B cell (primary cell): ENCODE data around the gene TLK1. TPM values are rescaled to one million over a fixed set of nuclear protein-coding genes. Genes with fewer than 3 reads are reported as not detected.

ENCODE experiments used
- ATAC-seq: fragments of 200-7000 bp; cut with Tn5 transposase; one replicate; pipeline ENCODE4 v1.10.0; 2021; ENCODE audit warnings: low read depth, mild to moderate bottlenecking, moderate number of reproducible peaks, moderate library complexity
- CTCF ChIA-PET: fragments of 350-600 bp; sonication (Branson Sonifier 250); formaldehyde crosslinking; loops from one replicate; lab custom pipeline; 2021; ENCODE audit warnings: antibody characterized with exemption, inconsistent platforms; lab: Charles Lee
- POLR2A ChIA-PET: fragments of 350-600 bp; sonication (Branson Sonifier 250); formaldehyde crosslinking; loops from one replicate; lab custom pipeline; 2021; ENCODE audit warnings: antibody characterized with exemption; lab: Charles Lee
- DNase-seq: peaks from one replicate; pipeline ENCODE4 v3.0.0; 2013
- H2AFZ ChIP-seq: 2 replicates; pipeline ENCODE4 v1.6.1; 2012; ENCODE audit warnings: mild to moderate bottlenecking, low read depth, low read length; ENCODE audit not compliant: insufficient read depth, poor library complexity, severe bottlenecking
- H3K27ac ChIP-seq, 2 donors: 1 replicate in 1 of 2; 2 replicates in 1 of 2; pipeline ENCODE4 v1.5.1; 2012 to 2013; ENCODE audit warnings: low read length in 2 of 2, mild to moderate bottlenecking in 2 of 2, moderate library complexity in 1 of 2
- H3K27me3 ChIP-seq, 4 experiments: fragments of 200-600 bp in 1 of 4; sonication (generic) in 1 of 4; replicated peaks in 1 of 4; 1 replicate in 2 of 4; 2 replicates in 2 of 4; pipeline versions ENCODE4 v1.6.1 to v1.7.0; 2013 to 2016; ENCODE audit warnings: low read length in 3 of 4, mild to moderate bottlenecking in 2 of 4, mixed read lengths in 1 of 4, moderate library complexity in 1 of 4; ENCODE audit not compliant: insufficient read depth in 4 of 4, control insufficient read depth in 3 of 4; ENCODE audit errors: control extremely low read depth in 1 of 4
- H3K36me3 ChIP-seq, 2 experiments: replicated peaks in 1 of 2; 1 replicate in 1 of 2; 2 replicates in 1 of 2; pipeline versions ENCODE4 v1.6.1 to v1.7.1; 2013; ENCODE audit warnings: low read length in 1 of 2; ENCODE audit not compliant: insufficient read depth in 2 of 2, control insufficient read depth in 1 of 2; ENCODE audit errors: control extremely low read depth in 1 of 2, extremely low read depth in 1 of 2
- H3K4me1 ChIP-seq, 2 donors: fragments of 200-600 bp in 1 of 2; sonication (generic) in 1 of 2; 1 replicate in 1 of 2; 2 replicates in 1 of 2; pipeline versions ENCODE4 v1.5.1 to v1.6.1; 2013 to 2017; ENCODE audit warnings: low read length in 2 of 2; ENCODE audit not compliant: control insufficient read depth in 2 of 2, insufficient read depth in 2 of 2
- H3K4me2 ChIP-seq: replicated peaks from 2 replicates; pipeline ENCODE3; 2012; ENCODE audit warnings: mild to moderate bottlenecking, low read depth, low read length; ENCODE audit not compliant: poor library complexity, severe bottlenecking
- H3K4me3 ChIP-seq, 5 experiments: fragments of 200-600 bp in 1 of 5; sonication (generic) in 1 of 5; 1 replicate in 3 of 5; 2 replicates in 2 of 5; pipeline versions ENCODE4 v1.5.1 to v1.7.0; 2011 to 2016; ENCODE audit warnings: low read length in 4 of 5, mild to moderate bottlenecking in 4 of 5, low read depth in 2 of 5, control low read depth in 1 of 5, moderate library complexity in 1 of 5; ENCODE audit not compliant: insufficient read depth in 1 of 5; ENCODE audit errors: control extremely low read depth in 1 of 5, extremely low read depth in 1 of 5
- H3K79me2 ChIP-seq: fragments of 200-600 bp; sonication (generic); one replicate; pipeline ENCODE4 v1.6.0; 2016; ENCODE audit warnings: low read length; ENCODE audit not compliant: control insufficient read depth, insufficient read depth
- H3K9ac ChIP-seq: fragments of 200-600 bp; sonication (generic); 2 replicates; pipeline ENCODE4 v1.6.1; 2017; ENCODE audit warnings: mild to moderate bottlenecking, low read length, moderate library complexity
- H3K9me3 ChIP-seq, 3 donors: one replicate each; pipeline versions ENCODE4 v1.6.1 to v1.7.1; 2013; ENCODE audit warnings: low read length in 2 of 3; ENCODE audit not compliant: control insufficient read depth in 2 of 3, insufficient read depth in 1 of 3; ENCODE audit errors: control extremely low read depth in 1 of 3
- H4K20me1 ChIP-seq: 2 replicates; pipeline ENCODE4 v1.6.0; 2012; ENCODE audit warnings: mild to moderate bottlenecking, low read length; ENCODE audit not compliant: insufficient read depth, control insufficient read depth, poor library complexity, severe bottlenecking
- H3K27ac Mint-ChIP-seq: one replicate; pipeline ENCODE4 v1.8.0; 2021; ENCODE audit warnings: mixed read lengths
- H3K27me3 Mint-ChIP-seq: one replicate; pipeline ENCODE4 v1.8.0; 2021; ENCODE audit warnings: mixed read lengths
- H3K4me1 Mint-ChIP-seq: one replicate; pipeline ENCODE4 v1.8.0; 2021; ENCODE audit warnings: mixed read lengths
- H3K4me3 Mint-ChIP-seq: one replicate; pipeline ENCODE4 v1.8.0; 2021; ENCODE audit warnings: mixed read lengths
- H3K9me3 Mint-ChIP-seq: one replicate; pipeline ENCODE4 v1.8.0; 2022; ENCODE audit warnings: mixed read lengths; ENCODE audit not compliant: insufficient read depth
- EZH2 ChIP-seq: IDR thresholded peaks from 2 replicates; pipeline ENCODE4 v1.6.1; 2012; ENCODE audit warnings: borderline replicate concordance, low read depth, mild to moderate bottlenecking, moderate library complexity, low read length; ENCODE audit not compliant: insufficient read depth, poor library complexity, severe bottlenecking
- WGBS: methylation state at CpG from one replicate; pipeline ENCODE4 v1.1.5; 2013; ENCODE audit warnings: missing lambda C conversion rate; ENCODE audit not compliant: insufficient coverage; 5-methylcytosine and 5-hydroxymethylcytosine counted together
- intact Hi-C: fragments of 100-400 bp; cut with micrococcal nuclease; formaldehyde crosslinking; loops from one replicate; pipeline ENCODE4 v1.10.0; 2022
- polyA plus RNA-seq: library from polyadenylated mRNA; depleted of rRNA; stranded (reverse); fragments of >200 nt; gene quantifications from 2 replicates; pipeline ENCODE4 v1.2.3, GENCODE V29; 2012
- total RNA-seq, 2 donors: library from RNA; stranded (reverse); fragments of 120-200 nt in 1 of 2; gene quantifications; 1 replicate in 1 of 2; 2 replicates in 1 of 2; pipeline versions ENCODE4 v1.2.3 to v1.2.4, GENCODE V29; 2013 to 2022
- TF ChIP-seq, protein P1 (sequence below): fragments of 200-600 bp; IDR thresholded peaks from one replicate; pipeline ENCODE4 v1.8.0; 2022; ENCODE audit warnings: antibody characterized with exemption, mild to moderate bottlenecking

The TLK1 gene
- total and polyA plus RNA-seq, 2 donors (not counting 1 experiment from before 2014, with no cell fraction given) = 13.8 to 186 TPM

DNA sequence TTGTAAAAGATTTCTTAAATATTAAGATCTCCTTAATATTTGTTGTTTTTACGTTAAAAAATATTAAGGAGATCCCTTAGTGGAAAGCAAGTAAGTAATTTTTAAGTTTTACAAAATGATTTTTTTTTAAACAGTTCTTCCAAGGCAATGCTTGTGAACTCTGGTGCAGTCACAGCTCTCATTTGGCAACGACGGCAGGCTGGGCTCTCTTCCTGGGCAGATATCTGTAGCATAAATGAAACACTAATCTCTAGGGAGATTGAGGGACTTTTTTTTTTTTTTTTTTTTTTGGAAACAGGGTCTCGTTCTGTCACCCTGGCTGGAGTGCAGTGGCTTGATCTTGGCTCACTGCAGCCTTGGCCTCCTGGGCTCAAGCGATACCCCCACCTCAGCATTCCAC, 193.1 kb downstream of the TLK1 start:
- Mint-ChIP-seq H3K9me3 (no peaks in the 10 kb centered on the region), H3K4me3 (no peak overlapping the region), H3K27ac (no peak overlapping the region), H3K4me1 (no peaks in the 10 kb centered on the region), H3K27me3 (no peaks in the 10 kb centered on the region)
- Histone ChIP-seq H3K9ac (no peak overlapping the region), H2AFZ (no peak overlapping the region), H3K4me2 (no peak overlapping the region), H3K27me3 (no peaks in the 10 kb centered on the region), H3K79me2 (no peaks in the 10 kb centered on the region), H3K4me3 (no peak overlapping the region), H3K4me1 (no peaks in the 10 kb centered on the region), H3K9me3 (no peaks in the 10 kb centered on the region), H3K36me3 (peaks cover 0 to 35% of the 10 kb centered on the region in 2 experiments), H3K27ac (no peak overlapping the region), H4K20me1 (no peaks in the 10 kb centered on the region)
- POLR2A ChIA-PET = no interaction called here
- 89% methylated on average over 1 of the region's 5 CpGs for WGBS
- intact Hi-C loops = no loop called here
- CTCF ChIA-PET = interaction anchor here (0.6 kb wide), 1 partner anchor 420 kb away, joined by 3 read pairs; no protein-coding TSS in a partner anchor
- ATAC-seq (no peak), DNase-seq (no peak)
- no peak for TF ChIP-seq EZH2
- TF ChIP-seq, protein P1, sequence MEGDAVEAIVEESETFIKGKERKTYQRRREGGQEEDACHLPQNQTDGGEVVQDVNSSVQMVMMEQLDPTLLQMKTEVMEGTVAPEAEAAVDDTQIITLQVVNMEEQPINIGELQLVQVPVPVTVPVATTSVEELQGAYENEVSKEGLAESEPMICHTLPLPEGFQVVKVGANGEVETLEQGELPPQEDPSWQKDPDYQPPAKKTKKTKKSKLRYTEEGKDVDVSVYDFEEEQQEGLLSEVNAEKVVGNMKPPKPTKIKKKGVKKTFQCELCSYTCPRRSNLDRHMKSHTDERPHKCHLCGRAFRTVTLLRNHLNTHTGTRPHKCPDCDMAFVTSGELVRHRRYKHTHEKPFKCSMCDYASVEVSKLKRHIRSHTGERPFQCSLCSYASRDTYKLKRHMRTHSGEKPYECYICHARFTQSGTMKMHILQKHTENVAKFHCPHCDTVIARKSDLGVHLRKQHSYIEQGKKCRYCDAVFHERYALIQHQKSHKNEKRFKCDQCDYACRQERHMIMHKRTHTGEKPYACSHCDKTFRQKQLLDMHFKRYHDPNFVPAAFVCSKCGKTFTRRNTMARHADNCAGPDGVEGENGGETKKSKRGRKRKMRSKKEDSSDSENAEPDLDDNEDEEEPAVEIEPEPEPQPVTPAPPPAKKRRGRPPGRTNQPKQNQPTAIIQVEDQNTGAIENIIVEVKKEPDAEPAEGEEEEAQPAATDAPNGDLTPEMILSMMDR = no peak

DNA sequence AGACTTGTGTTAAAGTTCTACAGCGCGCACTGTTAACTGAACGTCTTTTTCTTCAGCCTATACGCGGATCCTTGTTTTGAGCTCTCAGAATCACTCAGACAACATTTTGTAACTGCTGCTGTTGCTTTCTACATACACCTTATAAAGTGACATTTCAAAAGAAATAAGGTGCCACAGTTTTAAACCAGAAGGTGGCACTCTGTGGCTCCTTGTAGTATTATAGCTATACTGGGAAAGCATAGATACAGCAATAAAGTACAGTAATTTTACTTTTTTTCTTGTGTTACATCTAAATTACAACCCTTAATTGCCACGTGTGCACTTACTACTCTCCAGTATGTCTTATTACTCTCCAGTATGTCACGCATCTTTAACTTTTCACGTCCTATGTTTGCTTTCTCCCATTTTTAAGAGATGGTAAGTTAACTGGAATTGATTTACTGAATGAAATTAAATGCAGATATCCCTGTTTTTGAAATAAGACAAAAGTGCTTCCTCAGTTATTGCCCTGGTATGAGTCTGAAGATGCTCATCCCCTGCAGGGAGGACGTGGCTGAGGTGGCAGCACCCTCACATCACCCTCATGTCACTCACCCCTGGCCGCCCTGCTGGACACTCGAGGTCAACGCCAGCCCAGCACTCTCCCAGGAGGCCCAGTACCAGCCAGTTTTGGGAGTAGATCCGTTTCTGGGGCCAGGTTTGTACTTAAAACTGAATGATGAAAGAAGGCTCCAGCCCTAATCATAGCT, 193.9 kb downstream of the TLK1 start:
- Histone ChIP-seq H3K79me2 (no peaks in the 10 kb centered on the region), H3K4me3 (no peak overlapping the region), H3K4me1 (no peaks in the 10 kb centered on the region), H3K36me3 (peaks cover 0 to 41% of the 10 kb centered on the region in 2 experiments), H3K27ac (no peak overlapping the region), H3K4me2 (no peak overlapping the region), H3K27me3 (no peaks in the 10 kb centered on the region), H4K20me1 (no peaks in the 10 kb centered on the region), H3K9ac (no peak overlapping the region), H3K9me3 (no peaks in the 10 kb centered on the region), H2AFZ (no peak overlapping the region)
- ChIA-PET POLR2A (no interaction called here), CTCF (interaction anchor here (0.6 to 0.7 kb wide), 3 partner anchors 30 to 421 kb away, joined by 3 read pairs; no protein-coding TSS in a partner anchor)
- Mint-ChIP-seq H3K9me3 (no peaks in the 10 kb centered on the region), H3K27me3 (no peaks in the 10 kb centered on the region), H3K4me1 (no peaks in the 10 kb centered on the region), H3K27ac (no peak overlapping the region), H3K4me3 (no peak overlapping the region)
- 96% methylated on average over 5 of the region's 13 CpGs for WGBS
- intact Hi-C loops = no loop called here
- TF ChIP-seq, protein P1 = no peak
- no peak for TF ChIP-seq EZH2
- ATAC-seq (no peak), DNase-seq (no peak)
